GM13977 (cell line): ENCODE measurements around the gene ATOH8.

ENCODE experiments used
- DNase-seq: peaks from one replicate; pipeline ENCODE4 v3.0.0; 2012; ENCODE audit warnings: low spot score
- CTCF ChIP-seq: IDR thresholded peaks from 2 replicates; pipeline ENCODE4 v1.5.1; 2012; ENCODE audit warnings: mild to moderate bottlenecking, control low read depth; ENCODE audit not compliant: insufficient read depth; ENCODE audit errors: extremely low read depth, missing control alignments
- in situ Hi-C: fragments of 300-500 bp; cut with MboI; formaldehyde crosslinking; loops from one replicate; pipeline ENCODE4 v1.12.0; 2022; ENCODE audit warnings: low sequenced_read_pairs, low pct_unique_long_range_greater_than_20kb, mixed read lengths, inconsistent platforms; ENCODE audit not compliant: unreplicated experiment

ATOH8 gene

GRCh38 chr2:85707304-85707703, 46.5 kb upstream of the ATOH8 start:
- peak; percentile 85 for DNase-seq
- in situ Hi-C loops: no loop called here
- TF ChIP-seq CTCF: peak; percentile 81

- TF ChIP-seq CTCF: no peak
- in situ Hi-C loops: no loop called here
- no peak for DNase-seq
Measured at GRCh38 chr2:85708641-85709040, 45.1 kb upstream of the ATOH8 start.

GRCh38 chr2:85709401-85709811, 44.4 kb upstream of the ATOH8 start:
- in situ Hi-C loops: no loop called here
- no peak for DNase-seq
- no peak for TF ChIP-seq CTCF

- no peak for TF ChIP-seq CTCF
- no peak for DNase-seq
- in situ Hi-C loops: no loop called here
Measured at GRCh38 chr2:85710687-85711577, 42.9 kb upstream of the ATOH8 start.

GRCh38 chr2:85711578-85712060, 42.2 kb upstream of the ATOH8 start:
- TF ChIP-seq CTCF: no peak
- DNase-seq: no peak
- in situ Hi-C loops: no loop called here

- DNase-seq: no peak
- in situ Hi-C loops: no loop called here
- TF ChIP-seq CTCF: no peak
Measured at GRCh38 chr2:85712336-85712735, 41.5 kb upstream of the ATOH8 start.
